ENCODE results near the gene HMCN1.

HMCN1 gene

GRCh38 chr1:185911978-185912377 lies 177.8 kb downstream of the HMCN1 start:
- no peak for DNase-seq (ENCODE audit: low read depth, low spot score)

- no peak for DNase-seq (ENCODE audit: low read depth, low spot score)
Measured at GRCh38 chr1:185912504-185912903, 178.3 kb downstream of the HMCN1 start.

- no peak for DNase-seq (ENCODE audit: low read depth, low spot score)
Measured at GRCh38 chr1:185914089-185914488, 179.9 kb downstream of the HMCN1 start.

- no peak for DNase-seq (ENCODE audit: low read depth, low spot score)
Measured at GRCh38 chr1:185916861-185917260, 182.7 kb downstream of the HMCN1 start.

- DNase-seq (ENCODE audit: low read depth, low spot score): no peak
Measured at GRCh38 chr1:185917646-185918045, 183.5 kb downstream of the HMCN1 start.

- no peak for DNase-seq (ENCODE audit: low read depth, low spot score)
Measured at GRCh38 chr1:185920602-185921001, 186.4 kb downstream of the HMCN1 start.

GRCh38 chr1:185921636-185922035 lies 187.4 kb downstream of the HMCN1 start:
- DNase-seq (ENCODE audit: low read depth, low spot score): no peak

- DNase-seq (ENCODE audit: low read depth, low spot score): no peak
Measured at GRCh38 chr1:185926588-185926987, 192.4 kb downstream of the HMCN1 start.

- DNase-seq (ENCODE audit: low read depth, low spot score): no peak
Measured at GRCh38 chr1:185929776-185930175, 195.6 kb downstream of the HMCN1 start.

GRCh38 chr1:185931438-185931837 lies 197.2 kb downstream of the HMCN1 start:
- DNase-seq (ENCODE audit: low read depth, low spot score): no peak

- DNase-seq (ENCODE audit: low read depth, low spot score): no peak
Measured at GRCh38 chr1:185933580-185933979, 199.4 kb downstream of the HMCN1 start.

- DNase-seq (ENCODE audit: low read depth, low spot score): no peak
Measured at GRCh38 chr1:185934476-185935189, 200.4 kb downstream of the HMCN1 start.

- no peak for DNase-seq (ENCODE audit: low read depth, low spot score)
Measured at GRCh38 chr1:185935360-185935759, 201.2 kb downstream of the HMCN1 start.

GRCh38 chr1:185936641-185937040 lies 202.4 kb downstream of the HMCN1 start:
- no peak for DNase-seq (ENCODE audit: low read depth, low spot score)

GRCh38 chr1:185938396-185938795 lies 204.2 kb downstream of the HMCN1 start:
- DNase-seq (ENCODE audit: low read depth, low spot score): no peak

- DNase-seq (ENCODE audit: low read depth, low spot score): no peak
Measured at GRCh38 chr1:185939142-185939541, 205.0 kb downstream of the HMCN1 start.

GRCh38 chr1:185942961-185943360 lies 208.8 kb downstream of the HMCN1 start:
- no peak for DNase-seq (ENCODE audit: low read depth, low spot score)

- no peak for DNase-seq (ENCODE audit: low read depth, low spot score)
Measured at GRCh38 chr1:185956881-185957280, 222.7 kb downstream of the HMCN1 start.

- no peak for DNase-seq (ENCODE audit: low read depth, low spot score)
Measured at GRCh38 chr1:185957441-185958363, 223.5 kb downstream of the HMCN1 start.

GRCh38 chr1:185960422-185961321 lies 226.5 kb downstream of the HMCN1 start:
- DNase-seq (ENCODE audit: low read depth, low spot score): no peak

GRCh38 chr1:185961664-185962063 lies 227.5 kb downstream of the HMCN1 start:
- DNase-seq (ENCODE audit: low read depth, low spot score): no peak

GRCh38 chr1:185964946-185965345 lies 230.8 kb downstream of the HMCN1 start:
- DNase-seq (ENCODE audit: low read depth, low spot score): no peak

Data from brain pericyte (primary cell).